ENCODE data around the gene CARS2.

CARS2 gene

DNA sequence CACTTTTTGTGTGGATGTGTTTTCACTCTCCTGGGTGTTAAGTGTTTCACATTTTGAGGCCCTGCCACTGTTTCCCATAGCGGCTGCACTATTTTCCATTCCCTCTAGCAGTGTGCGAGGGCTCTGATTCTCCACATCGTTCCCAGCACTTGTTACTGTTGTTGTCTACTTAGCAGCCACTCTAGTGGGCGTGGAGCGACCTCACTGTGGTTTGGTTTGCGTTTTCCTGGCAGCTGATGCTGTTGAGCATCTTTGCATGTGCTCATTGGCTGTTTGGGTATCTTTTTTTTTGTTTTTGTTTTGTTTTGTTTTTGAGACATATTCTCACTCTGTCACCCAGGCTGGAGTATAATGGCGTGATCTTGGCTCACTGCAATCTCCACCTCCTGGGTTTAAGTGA lies 76.2 kb downstream of the CARS2 start:
- peaks cover 4% of the 10 kb centered on the region for H3K36me3 ChIP-seq
- no peaks in the 10 kb centered on the region for H3K9me3 ChIP-seq
- no peaks in the 10 kb centered on the region for H3K27me3 ChIP-seq
- H3K4me3 ChIP-seq (ENCODE audit: low read depth in 1 of 2, low read length in 1 of 2): no peak overlapping the region
- no peaks in the 10 kb centered on the region for H3K4me1 ChIP-seq (ENCODE audit: control insufficient read depth in 1 of 2, insufficient read depth in 1 of 2, low read depth in 1 of 2, low read length in 1 of 2)
- TF ChIP-seq CTCF (IDR thresholded peaks at IDR 0.05): no peak
- H3K27ac ChIP-seq: no peak overlapping the region

DNA sequence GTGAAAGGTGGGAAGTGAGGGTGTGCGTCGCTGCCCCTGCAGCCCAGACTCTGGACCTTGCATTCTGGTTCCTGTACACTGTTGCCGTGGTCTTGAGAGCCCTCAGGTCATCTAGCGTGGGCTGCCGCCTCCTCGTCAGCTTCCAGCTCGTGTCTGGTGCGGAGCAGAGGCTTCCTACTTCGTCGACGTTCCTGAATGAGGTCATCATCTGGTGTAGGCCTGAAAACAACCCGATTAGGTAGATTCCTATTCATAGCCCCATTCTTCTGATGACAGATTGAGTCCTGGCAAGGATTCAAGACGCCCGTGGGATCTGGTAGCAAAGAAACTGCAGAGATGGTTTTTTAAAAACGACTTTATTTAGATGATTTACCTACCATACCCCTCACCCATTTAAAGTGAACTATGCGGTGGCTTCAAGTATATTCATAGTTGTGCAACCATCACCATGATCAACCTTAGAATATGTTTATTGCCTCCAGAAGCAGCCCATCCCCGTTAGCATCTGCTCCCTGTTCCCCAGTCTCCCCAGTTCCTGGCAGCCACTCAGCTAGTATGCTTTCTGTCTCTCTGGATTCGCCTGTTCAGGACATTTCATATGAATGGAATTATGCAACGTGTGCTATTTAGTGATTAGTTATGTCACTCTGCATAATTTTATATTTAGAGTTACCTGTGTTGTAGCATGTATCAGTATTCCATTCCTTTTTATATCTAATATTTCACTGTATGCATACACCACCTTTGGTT lies 76.8 kb downstream of the CARS2 start:
- Histone ChIP-seq H3K9me3 (no peaks in the 10 kb centered on the region), H3K4me3 (ENCODE audit: low read depth in 1 of 2, low read length in 1 of 2) (no peak overlapping the region), H3K27me3 (no peaks in the 10 kb centered on the region), H3K27ac (no peak overlapping the region), H3K4me1 (ENCODE audit: control insufficient read depth in 1 of 2, insufficient read depth in 1 of 2, low read depth in 1 of 2, low read length in 1 of 2) (no peaks in the 10 kb centered on the region), H3K36me3 (no peaks in the 10 kb centered on the region)
- TF ChIP-seq CTCF (IDR thresholded peaks at IDR 0.05): no peak

- H3K9me3 ChIP-seq: no peaks in the 10 kb centered on the region
- H3K27ac ChIP-seq: no peak overlapping the region
- H3K4me3 ChIP-seq (ENCODE audit: low read depth in 1 of 2, low read length in 1 of 2): no peak overlapping the region
- no peak for TF ChIP-seq CTCF (IDR thresholded peaks at IDR 0.05)
- H3K27me3 ChIP-seq: no peaks in the 10 kb centered on the region
- H3K4me1 ChIP-seq (ENCODE audit: control insufficient read depth in 1 of 2, insufficient read depth in 1 of 2, low read depth in 1 of 2, low read length in 1 of 2): no peaks in the 10 kb centered on the region
- no peaks in the 10 kb centered on the region for H3K36me3 ChIP-seq
These were observed 77.5 kb downstream of the CARS2 start for GRCh38 chr13:110628477-110628793.

GRCh38 chr13:110627761-110628476 lies 78.0 kb downstream of the CARS2 start:
- Histone ChIP-seq H3K9me3 (no peaks in the 10 kb centered on the region), H3K4me1 (ENCODE audit: control insufficient read depth in 1 of 2, insufficient read depth in 1 of 2, low read depth in 1 of 2, low read length in 1 of 2) (no peaks in the 10 kb centered on the region), H3K36me3 (no peaks in the 10 kb centered on the region), H3K4me3 (ENCODE audit: low read depth in 1 of 2, low read length in 1 of 2) (no peak overlapping the region), H3K27ac (no peak overlapping the region), H3K27me3 (no peaks in the 10 kb centered on the region)
- no peak for TF ChIP-seq CTCF (IDR thresholded peaks at IDR 0.05)

GRCh38 chr13:110627351-110627750 lies 78.6 kb downstream of the CARS2 start:
- H3K36me3 ChIP-seq: no peaks in the 10 kb centered on the region
- H3K4me3 ChIP-seq (ENCODE audit: low read depth in 1 of 2, low read length in 1 of 2): no peak overlapping the region
- TF ChIP-seq CTCF (IDR thresholded peaks at IDR 0.05): no peak
- no peaks in the 10 kb centered on the region for H3K4me1 ChIP-seq (ENCODE audit: control insufficient read depth in 1 of 2, insufficient read depth in 1 of 2, low read depth in 1 of 2, low read length in 1 of 2)
- no peaks in the 10 kb centered on the region for H3K27me3 ChIP-seq
- no peak overlapping the region for H3K27ac ChIP-seq
- H3K9me3 ChIP-seq: no peaks in the 10 kb centered on the region
